SKM-1 (cell line): ENCODE data around the gene LPCAT1.

Experiments
- DNase-seq: peaks from one replicate; lab custom pipeline; 2025; ENCODE audit not compliant: unreplicated experiment; lab: John Stamatoyannopoulos, UW

The LPCAT1 gene

GRCh38 chr5:1414311-1415058, 109.3 kb downstream of the LPCAT1 start:
- no peak for DNase-seq

GRCh38 chr5:1413611-1414241, 110.0 kb downstream of the LPCAT1 start:
- DNase-seq, result no peak

- DNase-seq, result no peak
Observed at GRCh38 chr5:1413211-1413610, 110.5 kb downstream of the LPCAT1 start.

- DNase-seq, result no peak
Observed at GRCh38 chr5:1412621-1413020, 111.1 kb downstream of the LPCAT1 start.

- no peak for DNase-seq
Observed at GRCh38 chr5:1412163-1412562, 111.6 kb downstream of the LPCAT1 start.
